NCI-H1417 treated with DMSO at 0.1 percent for 48 hours (cell line): ENCODE measurements around the gene TSEN54.
"Not testable (repeated sequence)": the region's sequence is repeated elsewhere in the genome, so short reads cannot be mapped to it uniquely, and the experiment has no call there.

Experiments
- DNase-seq: peaks from one replicate; lab custom pipeline; 2025; lab: John Stamatoyannopoulos, UW

TSEN54 gene

DNA sequence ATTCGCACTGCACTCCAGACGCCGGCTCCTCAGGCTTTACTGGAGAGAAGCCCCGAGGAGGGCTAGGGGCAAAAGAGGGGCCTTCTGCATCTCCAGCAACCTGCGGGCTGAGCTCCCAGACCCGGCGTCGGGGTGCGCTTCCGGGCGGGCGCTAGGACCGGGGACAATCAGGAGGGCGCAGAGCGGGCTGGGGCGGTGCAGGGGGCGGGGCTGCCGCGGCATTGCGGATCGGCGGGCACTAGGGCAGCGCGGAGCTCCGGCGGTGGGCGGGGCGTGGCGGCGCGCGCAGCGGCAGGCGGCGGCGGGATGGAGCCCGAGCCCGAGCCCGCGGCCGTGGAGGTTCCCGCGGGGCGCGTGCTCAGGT lies at the start of gene TSEN54:
Gene TSEN54, plus strand, starts transcription at position 274 of the 364 bp plus-strand sequence. Its CDS starts 33 bp downstream, at position 307.
- no peak for DNase-seq

DNA sequence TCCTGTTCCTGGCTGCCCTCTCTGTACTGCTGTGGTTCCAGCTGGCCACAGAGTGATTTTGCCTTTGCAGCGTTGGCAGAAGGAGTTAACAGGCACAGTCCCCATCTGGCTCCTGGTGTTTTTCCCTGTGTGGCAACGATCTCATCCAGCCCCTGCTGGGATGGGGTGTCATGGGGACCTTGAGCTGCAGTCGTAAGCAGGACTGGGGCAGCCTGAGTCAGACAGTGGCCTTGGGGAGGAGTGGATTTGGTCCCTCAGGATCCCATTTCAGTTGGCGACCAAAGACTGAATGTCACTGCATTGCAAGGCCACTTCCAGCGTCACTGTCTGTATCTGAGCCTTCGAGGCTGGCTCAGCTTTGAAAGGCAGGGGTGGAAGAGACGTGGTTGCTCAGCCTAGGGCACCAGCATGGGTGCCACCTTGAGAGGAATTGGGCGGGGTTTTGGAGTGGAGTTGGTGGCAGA lies 48.0 kb upstream of the TSEN54 start:
- DNase-seq: no peak

DNA sequence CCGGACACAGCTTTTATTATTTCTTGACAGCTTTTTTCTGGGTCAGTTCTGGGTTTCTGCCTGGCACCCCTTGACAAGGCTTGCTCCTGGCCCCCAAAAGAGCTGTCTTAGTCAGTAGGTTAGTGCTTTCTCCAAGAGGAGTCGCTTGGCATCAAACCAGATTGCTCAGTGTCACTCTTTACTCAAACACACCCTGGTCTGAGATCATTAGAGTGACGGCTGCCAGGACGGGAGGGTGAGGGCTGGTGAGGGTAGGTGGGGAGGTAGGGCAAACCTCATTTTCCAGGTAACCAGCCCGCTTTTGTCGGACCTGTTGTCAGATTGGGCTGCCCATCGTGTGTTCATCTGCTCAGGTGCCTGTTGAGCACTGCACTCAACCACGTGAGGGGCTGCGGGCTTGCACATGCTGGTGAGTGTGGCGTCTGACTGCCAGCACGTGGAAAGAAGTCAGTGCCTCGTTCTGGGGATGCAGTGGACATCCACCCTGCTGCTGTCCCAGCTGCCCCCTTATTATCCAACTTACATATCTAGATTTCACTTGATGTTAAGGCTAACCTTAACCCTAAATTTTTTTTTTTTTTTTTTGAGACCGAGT lies 47.5 kb upstream of the TSEN54 start:
- no peak for DNase-seq

DNA sequence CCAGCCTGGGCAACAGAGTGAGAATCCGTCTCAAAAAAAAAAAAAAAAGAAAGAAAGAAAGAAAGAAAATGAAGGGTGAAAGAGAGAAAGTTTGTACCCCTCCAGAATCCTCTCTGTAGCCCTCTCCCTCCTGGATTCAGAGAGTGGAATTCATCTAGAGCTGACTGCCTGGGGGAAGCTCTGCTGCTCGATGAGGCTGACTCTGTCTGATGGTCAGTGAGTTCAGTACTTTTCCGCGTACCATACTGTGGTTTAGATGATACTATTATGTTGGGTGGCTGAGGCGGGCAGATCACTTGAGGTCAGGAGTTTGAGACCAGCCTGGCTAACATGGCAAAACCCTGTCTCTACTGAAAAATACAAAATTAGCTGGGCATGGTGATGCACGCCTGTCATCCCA lies 45.1 kb upstream of the TSEN54 start:
- no peak for DNase-seq

DNA sequence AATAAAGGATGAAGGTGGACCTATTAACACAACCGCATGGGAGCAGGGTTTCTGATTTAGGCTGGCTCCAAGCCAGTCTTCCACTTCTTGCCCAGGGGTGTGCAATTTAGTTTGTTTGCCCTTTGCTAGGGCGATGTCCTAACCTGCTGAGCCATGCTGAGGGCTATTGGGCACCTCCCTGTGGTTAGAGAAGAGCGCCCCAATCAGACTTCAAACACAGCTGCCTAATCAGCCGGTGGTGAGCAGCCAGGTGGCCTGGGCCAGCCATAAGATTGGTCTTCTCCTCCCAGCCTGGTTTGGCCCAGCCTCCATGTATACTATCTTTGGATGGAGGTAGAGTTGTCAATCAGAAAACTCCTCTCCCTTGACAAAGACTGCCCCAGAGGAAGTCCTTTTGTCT lies 44.2 kb upstream of the TSEN54 start:
- peak; percentile 39 for DNase-seq

DNA sequence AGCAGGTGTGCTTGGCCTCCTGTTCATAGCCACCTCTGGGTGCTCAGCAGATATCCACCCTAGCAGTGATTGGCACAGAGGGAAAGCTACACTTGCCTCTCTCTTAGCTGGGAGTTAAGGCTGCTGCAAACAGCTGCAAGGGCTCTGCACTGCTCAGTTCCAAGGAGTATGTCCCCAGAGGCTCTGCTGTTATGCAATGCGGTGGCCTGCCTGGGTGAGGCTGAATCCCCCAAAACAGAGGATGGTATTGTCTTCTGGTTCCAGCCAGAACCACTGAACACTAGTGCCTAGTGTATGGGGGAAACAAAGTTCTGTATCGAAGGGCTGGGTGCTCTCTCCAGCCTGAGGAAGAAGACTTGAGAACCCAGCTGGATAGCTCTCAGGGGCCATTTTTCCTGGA lies 43.1 kb upstream of the TSEN54 start:
- no peak for DNase-seq

DNA sequence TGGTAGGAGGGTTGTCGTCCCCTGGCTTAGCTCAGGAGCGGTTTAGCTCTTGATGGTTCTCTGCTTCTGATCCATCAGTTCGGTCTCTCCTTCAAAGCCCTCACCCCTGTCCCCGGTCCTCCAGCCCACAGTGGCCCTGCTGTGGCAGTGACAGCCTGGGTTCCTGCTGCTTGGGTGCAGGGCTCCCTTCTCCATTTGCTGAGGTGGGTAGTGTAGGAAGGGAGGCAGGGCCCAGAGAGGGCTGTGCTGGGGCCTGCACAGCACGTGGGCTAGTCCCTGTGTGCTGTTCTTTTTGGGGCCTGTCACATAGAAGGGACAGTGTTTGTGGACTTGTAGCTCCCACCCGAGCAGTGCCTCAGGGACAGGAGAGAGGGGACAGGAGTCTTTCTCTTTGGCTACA lies 41.6 kb upstream of the TSEN54 start:
- DNase-seq: no peak

DNA sequence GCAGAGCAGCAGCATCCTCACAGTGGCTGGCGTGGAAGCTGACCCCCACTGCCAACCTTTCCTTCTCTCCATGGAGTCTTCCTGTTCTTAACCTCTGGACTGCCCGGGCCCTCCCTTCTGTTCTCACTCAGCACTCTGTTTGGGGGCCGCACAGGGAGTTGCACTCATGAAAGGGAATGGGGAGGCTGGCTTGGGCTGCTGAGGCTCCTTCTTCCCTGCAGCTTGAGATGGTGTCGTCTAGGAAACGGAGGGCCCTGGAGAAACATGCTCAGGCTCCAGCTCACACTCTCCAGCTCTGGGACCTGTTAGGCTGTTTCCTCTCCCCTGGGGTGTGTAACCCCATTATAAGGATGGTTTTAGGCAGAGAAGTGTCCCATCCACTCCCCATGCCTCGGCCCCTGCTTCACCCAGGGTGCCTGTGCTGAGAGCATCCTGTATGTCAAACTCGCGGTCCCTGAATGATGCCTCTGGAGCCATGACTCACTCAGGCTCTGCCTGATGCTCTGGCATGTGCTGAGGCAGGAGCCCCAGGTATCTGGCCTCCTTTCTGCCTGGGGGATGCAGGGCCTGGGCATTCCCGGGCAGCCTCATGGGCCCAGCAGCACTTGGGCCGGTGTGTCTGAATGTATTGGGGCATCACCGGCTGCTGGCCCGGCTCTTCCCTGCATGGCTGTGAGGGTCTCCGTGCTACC lies 41.0 kb upstream of the TSEN54 start:
- no peak for DNase-seq

DNA sequence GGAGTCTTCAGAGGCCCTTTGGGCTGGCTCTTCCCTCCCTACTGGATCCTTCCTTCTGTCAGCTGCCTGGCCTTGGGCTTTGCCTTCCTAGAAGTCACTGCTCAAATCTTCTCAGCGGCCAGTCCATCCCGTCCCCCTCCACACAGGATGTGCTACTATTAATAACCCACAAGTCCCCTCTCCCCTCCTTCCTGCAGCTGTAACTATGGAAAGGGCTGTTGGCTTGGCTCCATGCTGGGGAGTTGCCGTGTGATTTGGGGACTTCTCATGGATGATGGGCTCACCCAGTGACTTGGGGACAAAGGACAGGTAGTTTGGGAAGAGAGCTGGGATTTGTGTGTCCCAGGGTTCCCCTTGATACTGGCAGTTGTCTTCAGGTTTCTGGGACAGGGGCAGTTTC lies 40.5 kb upstream of the TSEN54 start:
- no peak for DNase-seq

DNA sequence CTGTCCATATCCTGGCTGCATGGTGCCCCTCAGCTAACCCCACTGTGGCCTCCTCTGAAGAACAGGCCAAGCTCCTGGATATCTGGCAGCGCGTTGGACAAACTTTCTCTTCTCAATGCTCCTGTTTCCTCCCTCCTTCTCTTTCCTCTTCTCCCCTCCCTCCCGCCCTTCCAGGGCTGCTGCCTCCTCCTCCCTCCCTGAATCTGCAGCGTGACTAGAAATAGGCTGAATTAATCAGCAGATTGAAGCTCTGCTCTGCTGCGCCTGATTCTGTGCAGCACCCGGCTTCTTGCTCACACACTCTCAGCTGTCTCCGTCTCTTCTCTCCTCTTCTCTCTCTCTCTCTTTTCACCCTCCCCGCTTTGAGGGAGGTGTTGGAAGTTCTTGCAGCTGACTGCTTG lies 40.1 kb upstream of the TSEN54 start:
- no peak for DNase-seq

DNA sequence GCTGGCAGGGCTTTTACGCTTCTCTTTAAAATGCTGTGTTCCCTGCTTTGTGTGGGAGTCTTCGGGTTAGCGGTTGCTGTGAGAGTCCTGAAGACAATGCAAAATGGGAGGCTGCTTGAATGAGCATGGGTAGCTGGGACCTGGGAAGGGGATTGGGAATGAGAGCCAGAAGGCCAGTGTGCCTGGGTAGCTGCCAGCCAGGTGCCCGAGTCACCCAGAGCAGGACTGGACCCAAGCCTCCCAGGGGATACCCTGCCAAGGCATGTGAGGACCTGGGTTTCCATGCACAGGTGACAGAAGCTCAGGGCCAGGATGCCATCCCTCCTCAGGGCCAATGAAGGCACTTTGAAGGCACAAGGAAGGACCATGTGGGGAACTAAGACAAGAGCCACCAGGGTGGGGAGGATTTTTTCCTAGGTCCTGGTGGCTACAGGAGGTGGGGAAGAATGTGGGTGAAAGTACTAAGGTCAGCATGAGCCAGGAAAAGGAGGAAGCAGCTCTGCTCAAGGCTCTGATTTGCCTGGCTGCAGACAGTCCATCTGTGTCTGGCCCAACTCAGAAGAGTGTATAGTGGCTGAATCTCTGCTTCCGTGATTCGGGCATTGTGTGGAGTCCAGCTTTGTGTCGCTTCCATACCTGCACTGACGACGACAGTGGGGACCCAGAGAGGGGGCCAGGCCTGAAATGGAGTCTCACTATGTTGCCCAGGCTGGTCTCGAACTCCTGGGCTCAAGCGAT lies 39.4 kb upstream of the TSEN54 start:
- no peak for DNase-seq

DNA sequence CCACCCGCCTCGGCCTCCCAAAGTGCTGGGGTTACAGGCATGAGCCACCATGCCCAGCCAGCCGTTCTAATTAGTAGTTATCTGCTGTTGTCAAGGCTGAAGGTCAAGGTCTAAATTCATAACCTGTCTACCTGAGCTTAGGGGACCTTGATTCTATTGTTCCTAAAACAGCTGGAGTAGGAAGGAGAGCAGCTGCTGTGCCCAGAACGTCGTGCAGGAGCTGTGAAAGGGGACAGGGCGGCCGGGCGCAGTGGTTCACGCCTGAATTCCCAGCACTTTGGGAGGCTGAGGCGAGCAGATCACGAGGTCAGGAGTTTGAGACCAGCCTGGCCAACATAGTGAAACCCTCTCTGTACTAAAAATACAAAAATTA lies 38.9 kb upstream of the TSEN54 start:
- DNase-seq: not testable (repeated sequence)

DNA sequence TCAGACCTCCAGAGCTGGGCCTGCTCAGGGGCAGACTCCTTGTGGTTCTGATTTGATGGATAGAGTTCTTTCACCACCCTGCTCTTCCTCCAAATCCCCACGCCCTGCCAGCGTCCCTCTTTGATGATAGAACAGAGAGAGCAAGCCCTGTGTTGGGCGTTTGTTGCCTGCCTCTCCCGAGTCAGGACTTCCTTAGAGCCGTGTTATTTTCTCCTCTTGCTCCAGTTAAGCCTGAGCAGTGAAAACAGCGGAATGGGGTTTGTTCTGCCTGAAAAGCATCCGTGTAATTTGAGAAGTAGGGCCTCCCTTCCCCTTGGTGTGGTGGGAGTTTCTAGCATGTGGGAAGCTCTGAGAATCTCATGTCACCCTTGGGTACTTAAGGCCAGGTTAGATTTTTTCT lies 37.8 kb upstream of the TSEN54 start:
- no peak for DNase-seq

DNA sequence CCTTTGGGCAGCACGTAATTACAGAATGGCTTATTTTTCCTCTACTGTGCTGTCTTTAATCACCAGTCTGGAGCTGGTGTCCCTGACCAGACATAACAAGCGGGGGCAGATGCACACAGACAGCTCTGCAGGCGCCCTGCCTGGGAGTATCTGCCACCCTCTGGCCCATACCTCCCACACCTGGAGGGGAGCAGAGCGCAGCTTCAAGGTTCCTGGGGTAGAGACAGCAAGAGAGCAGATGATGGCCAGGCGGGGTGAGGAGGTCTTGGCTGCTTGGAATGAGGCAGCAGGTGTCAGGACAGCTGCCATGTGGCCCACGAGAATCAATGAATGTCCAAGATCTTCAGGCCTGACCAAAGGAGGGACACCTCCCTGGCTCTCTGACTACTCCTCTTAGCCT lies 36.0 kb upstream of the TSEN54 start:
- DNase-seq: no peak

DNA sequence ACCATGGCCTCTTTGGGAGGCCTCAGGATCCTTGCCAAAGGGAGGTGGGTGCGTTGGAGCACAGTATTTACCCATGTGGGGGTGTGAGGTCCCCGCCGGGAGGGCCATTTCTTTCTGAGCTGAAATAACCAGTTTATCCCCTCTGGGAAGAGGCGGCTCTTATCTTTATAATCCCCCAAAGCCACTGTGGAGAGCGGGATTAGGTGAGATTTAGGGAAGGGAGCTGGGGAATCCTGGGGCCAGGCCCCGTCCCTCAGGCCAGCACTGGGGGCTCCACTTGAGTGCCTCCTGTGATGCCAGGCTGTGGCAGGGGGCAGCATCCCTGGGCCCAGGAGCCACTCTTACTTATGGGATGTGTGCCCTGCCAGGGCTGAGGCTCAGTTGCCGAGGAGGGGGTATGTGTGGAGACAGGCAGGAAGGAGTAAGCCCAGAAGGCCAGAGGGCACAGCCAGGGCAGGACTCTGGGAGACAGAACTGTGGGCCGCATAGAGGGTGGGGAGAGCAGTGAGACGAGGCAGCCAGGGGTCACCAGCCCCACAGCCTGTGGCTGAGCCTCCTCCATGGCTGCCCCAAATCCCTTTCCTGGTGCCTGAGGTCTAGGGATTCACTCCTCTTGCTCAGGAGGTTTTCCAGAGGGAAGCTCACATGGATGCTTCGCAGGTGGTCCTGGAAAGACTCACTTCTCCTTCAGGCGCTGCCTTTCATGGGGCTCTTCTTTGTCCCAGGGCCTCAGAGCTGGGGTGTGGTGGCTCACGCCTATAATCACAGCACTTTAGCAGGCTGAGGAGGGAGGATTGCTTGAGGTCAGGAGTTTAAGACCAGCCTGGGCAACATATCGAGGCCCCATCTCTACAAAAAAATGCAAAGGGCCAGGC lies 34.9 kb upstream of the TSEN54 start:
- no peak for DNase-seq

DNA sequence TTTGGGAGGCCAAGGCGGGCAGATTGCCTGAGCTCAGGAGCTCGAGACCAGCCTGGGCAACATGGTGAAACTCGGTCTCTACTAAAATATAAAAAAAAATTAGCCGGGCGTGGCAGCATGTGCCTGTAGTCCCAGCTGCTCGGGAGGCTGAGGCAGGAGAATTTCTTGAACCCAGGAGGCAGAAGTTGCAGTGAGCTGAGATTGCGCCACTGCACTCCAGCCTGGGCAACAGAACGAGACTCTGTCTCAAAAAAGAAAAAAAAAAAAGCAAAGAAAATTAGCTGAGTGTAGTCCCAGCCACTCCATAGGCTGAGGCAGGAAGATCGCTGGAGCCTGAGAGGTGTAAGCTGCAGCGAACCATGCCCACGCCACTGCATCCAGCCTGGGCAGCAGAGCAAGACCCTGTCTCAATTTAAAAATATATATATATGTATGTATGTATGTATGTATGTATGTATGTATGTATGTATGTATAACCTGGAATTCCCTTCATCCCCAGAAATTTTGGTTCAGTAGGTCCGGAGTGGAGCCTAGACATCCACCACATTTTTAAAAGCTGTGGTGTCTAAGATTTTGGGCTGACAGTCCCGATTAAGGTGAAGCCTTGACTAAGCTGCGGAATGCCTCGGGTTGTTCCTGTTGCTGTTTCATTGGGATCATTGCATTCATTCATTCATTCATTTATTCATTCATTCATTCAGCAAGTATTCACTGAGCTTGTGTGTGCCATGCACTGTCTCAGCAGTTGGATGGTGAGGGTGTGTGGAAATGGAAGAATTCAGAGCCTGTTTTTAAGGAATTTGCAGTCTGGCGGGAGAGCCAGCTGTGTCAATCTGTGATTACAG lies 34.0 kb upstream of the TSEN54 start:
- DNase-seq: no peak

DNA sequence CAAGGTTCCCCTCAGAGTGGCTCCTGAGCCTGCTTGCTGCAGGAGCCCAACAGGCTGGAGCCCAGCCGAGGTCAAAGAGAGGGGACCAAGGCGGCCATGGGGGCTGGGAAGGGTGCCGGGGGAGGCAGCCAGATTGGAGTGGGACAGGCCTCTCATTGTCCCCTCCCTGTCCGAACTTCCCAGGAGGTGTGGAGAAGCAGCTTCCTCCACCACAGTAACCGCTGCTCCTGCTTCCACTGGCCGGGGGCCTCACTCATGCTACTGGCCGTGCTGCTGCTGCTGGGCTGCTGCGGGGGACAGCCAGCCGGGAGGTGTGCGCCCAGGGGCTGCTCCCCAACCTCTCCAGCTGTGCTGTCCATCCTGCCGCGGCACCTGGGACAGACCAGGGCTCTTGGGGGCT lies 30.6 kb upstream of the TSEN54 start:
- no peak for DNase-seq

DNA sequence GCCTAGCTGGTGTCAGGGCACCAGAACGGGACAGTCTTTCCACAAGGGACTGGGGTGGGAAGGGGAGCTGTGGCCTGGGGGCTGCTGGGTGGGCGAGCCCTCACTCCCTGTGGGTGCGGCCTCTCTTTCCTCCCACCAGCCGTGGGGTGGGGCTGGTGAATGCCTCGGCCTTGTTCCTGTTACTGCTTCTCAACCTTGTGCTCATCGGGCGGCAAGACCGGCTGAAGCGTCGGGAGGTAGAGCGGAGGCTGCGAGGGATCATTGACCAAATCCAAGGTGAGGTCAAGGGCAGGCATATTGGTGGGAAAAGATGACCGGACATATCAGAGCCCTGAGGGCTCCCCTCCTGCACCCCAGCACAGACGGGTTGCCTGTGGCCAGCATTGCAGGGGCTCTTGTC lies 30.2 kb upstream of the TSEN54 start:
- DNase-seq: no peak

DNA sequence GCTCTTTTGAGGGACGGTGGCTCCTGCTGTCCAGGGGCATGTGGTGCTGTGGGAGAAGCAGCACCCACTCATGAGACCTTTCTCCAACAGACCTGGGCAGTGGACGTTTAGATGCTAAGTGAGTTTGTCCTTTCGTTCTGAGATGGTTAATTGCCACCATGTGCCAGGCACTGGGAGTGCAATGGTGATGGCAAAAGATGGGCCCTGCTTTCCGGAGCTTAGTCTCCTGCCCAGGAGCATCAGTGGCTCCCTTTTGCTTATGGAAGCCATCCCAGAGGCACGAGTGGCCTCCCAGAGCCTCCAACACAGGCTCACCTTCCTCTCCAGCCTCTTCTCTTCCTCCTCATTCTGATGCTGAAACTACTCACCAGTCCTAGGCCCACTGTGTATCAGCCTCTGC lies 29.4 kb upstream of the TSEN54 start:
- no peak for DNase-seq

DNA sequence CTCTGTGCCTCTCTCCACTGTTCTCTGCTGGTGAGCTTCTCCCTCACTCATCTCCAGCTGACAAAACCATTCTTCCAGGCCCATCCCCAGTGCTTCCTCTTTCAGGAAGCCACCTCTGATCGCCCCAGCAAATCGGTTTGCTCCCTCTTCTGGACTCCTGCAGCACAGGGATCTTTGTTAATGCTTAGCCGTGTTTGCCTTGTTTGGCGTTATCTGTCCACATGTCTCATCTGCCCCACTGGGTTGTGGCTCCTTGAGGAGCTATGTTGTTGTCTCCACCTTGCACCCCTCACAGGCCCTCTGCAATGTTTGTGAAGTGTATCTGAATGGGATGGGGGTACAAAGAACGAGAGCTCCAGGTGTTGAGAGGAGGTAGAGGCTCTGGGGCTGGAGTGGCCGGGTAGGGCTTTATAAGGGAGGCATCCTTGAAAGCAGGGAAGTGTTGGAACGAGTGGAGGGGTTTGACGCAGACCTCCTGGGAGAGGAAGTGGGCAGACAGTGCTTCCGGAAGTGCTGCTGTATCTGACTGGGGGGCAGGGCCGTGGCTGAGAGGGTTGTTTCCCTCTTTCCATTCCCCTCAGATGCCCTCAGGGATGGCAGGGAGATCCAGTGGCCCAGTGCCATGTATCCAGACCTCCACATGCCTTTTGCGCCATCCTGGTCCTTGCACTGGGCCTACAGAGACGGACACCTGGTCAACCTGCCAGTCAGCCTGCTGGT lies 28.8 kb upstream of the TSEN54 start:
- no peak for DNase-seq
